ENCODE results near the gene KCNQ1. TPM values are rescaled to one million over a fixed set of nuclear protein-coding genes. Genes with fewer than 3 reads are reported as not detected.

The KCNQ1 gene
- total and polyA plus RNA-seq, 2 donors (not counting 3 experiments of a cell fraction or from before 2014, with no cell fraction given) = 0.07 to 0.09 TPM

GRCh38 chr11:2584812-2585565 is 140.2 kb downstream of the KCNQ1 start:
- dilution Hi-C loops (cut with MboI; ENCODE audit: extremely low pct_ligation_motif_present, low sequenced_read_pairs) (no loop called here), intact Hi-C loops (cut with micrococcal nuclease) (no loop called here)
- H4K20me1 ChIP-seq (replicated peaks; ENCODE audit: control insufficient read depth, extremely low read depth, insufficient read depth, low read length) = no peaks in the 10 kb centered on the region
- H3K27me3 ChIP-seq (ENCODE audit: control insufficient read depth in 2 of 2, insufficient read depth in 2 of 2, low read length in 2 of 2) = no peaks in the 10 kb centered on the region
- H3K9me1 ChIP-seq (replicated peaks; ENCODE audit: control insufficient read depth, extremely low read depth, insufficient read depth, low read length) = no peaks in the 10 kb centered on the region
- no peak overlapping the region for H2AFZ ChIP-seq (ENCODE audit: low read depth, low read length)
- DNase-seq (ENCODE audit: low read depth, low spot score) = no peak
- no peaks in the 10 kb centered on the region for H3K4me1 ChIP-seq (ENCODE audit: control insufficient read depth, extremely low read depth, insufficient read depth, low read length)
- no peak for FAIRE-seq
- no peaks in the 10 kb centered on the region for H3K79me2 ChIP-seq (ENCODE audit: control insufficient read depth, insufficient read depth, low read length)
- H3K27ac ChIP-seq (ENCODE audit: insufficient read depth, low read depth, low read length) = no peak overlapping the region
- H3K9me3 ChIP-seq (replicated peaks; ENCODE audit: control insufficient read depth, insufficient read depth, low read length) = no peaks in the 10 kb centered on the region
- BruUV-seq (replicated peaks) = no TSS peak
- ChIA-PET POLR2A (no interaction called here), CTCF (no interaction called here)
- no peak overlapping the region for H3K4me3 ChIP-seq (replicated peaks in 1 of 3; ENCODE audit: insufficient read depth in 1 of 3, low read depth in 1 of 3, low read length in 3 of 3)
- no peak overlapping the region for H3K4me2 ChIP-seq (ENCODE audit: insufficient read depth, low read length)
- H3K9ac ChIP-seq (replicated peaks; ENCODE audit: extremely low read depth, insufficient read depth, low read length) = no peak overlapping the region
- no peak for TF ChIP-seq JUN (IDR thresholded peaks at IDR 0.05; ENCODE audit: borderline replicate concordance, insufficient read depth, insufficient read length, low read depth)
- no peak for TF ChIP-seq FOS (IDR thresholded peaks at IDR 0.05; ENCODE audit: borderline replicate concordance, insufficient read depth, low read length)
- no peak for TF ChIP-seq EZH2 (IDR thresholded peaks at IDR 0.05; ENCODE audit: borderline replicate concordance, low read depth, low read length, severe bottlenecking)
- no peak for TF ChIP-seq MAX (IDR thresholded peaks at IDR 0.05; ENCODE audit: insufficient read depth, insufficient read length)
- no peak for TF ChIP-seq CTCF (IDR thresholded peaks at IDR 0.05; ENCODE audit: extremely low read depth in 1 of 2, insufficient read depth in 1 of 2, low read depth in 1 of 2, low read length in 2 of 2)
- no peak for TF ChIP-seq POLR2AphosphoS5 (IDR thresholded peaks at IDR 0.05; ENCODE audit: insufficient read depth, low read depth, low read length)
- no peak for TF ChIP-seq POLR2A (IDR thresholded peaks at IDR 0.05; ENCODE audit: low read depth, low read length)
- TF ChIP-seq GATA2 (IDR thresholded peaks at IDR 0.05; ENCODE audit: insufficient read depth, insufficient read length, low read depth, low read length) = no peak
- H3K36me3 ChIP-seq (ENCODE audit: control insufficient read depth in 2 of 2, extremely low read depth in 1 of 2, insufficient read depth in 2 of 2, low read length in 2 of 2) = no peaks in the 10 kb centered on the region
